GM12874 (cell line): ENCODE measurements around the gene ABCC1.

Experiments used
- TF ChIP-seq, protein P1 (sequence below): IDR thresholded peaks from 2 replicates; pipeline ENCODE4 v1.5.1; 2011; ENCODE audit warnings: low read depth, mild to moderate bottlenecking, control low read depth, low read length, moderate library complexity; ENCODE audit not compliant: insufficient read depth

ABCC1 gene

DNA sequence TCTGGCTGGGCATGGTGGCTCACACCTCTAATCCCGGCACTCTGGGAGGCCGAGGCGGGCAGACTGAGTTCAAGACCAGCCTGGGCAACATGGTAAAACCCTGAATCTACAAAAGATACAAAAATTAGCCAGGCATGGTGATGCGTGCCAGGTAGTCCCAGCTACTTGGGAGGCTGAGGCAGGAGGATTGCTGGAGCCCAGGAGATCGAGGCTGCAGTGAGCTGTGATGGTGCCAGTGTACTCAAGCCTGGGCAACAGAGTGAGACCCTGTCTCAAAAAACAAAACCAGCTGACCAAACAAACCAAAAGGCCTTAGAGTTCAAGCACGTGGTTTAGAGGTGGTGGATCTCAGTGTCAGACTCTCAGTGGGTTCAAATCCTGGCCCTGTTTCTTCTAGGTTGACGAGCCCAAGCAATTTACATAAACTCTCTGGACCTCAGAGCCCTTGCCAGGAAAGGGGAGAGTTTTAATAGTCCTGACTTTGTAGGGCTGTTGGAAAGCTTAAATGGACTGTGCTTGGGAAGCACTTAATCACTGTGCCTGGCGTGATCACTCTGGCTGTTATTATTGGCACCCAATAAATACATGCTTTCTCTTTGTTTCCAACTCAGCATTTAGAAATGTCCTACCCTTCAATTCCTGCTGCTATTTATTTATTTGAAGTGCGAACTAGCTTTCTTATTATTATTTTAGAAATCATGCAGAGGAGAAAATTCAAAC lies 44.7 kb downstream of the ABCC1 start:
- TF ChIP-seq, protein P1, sequence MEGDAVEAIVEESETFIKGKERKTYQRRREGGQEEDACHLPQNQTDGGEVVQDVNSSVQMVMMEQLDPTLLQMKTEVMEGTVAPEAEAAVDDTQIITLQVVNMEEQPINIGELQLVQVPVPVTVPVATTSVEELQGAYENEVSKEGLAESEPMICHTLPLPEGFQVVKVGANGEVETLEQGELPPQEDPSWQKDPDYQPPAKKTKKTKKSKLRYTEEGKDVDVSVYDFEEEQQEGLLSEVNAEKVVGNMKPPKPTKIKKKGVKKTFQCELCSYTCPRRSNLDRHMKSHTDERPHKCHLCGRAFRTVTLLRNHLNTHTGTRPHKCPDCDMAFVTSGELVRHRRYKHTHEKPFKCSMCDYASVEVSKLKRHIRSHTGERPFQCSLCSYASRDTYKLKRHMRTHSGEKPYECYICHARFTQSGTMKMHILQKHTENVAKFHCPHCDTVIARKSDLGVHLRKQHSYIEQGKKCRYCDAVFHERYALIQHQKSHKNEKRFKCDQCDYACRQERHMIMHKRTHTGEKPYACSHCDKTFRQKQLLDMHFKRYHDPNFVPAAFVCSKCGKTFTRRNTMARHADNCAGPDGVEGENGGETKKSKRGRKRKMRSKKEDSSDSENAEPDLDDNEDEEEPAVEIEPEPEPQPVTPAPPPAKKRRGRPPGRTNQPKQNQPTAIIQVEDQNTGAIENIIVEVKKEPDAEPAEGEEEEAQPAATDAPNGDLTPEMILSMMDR = no peak

DNA sequence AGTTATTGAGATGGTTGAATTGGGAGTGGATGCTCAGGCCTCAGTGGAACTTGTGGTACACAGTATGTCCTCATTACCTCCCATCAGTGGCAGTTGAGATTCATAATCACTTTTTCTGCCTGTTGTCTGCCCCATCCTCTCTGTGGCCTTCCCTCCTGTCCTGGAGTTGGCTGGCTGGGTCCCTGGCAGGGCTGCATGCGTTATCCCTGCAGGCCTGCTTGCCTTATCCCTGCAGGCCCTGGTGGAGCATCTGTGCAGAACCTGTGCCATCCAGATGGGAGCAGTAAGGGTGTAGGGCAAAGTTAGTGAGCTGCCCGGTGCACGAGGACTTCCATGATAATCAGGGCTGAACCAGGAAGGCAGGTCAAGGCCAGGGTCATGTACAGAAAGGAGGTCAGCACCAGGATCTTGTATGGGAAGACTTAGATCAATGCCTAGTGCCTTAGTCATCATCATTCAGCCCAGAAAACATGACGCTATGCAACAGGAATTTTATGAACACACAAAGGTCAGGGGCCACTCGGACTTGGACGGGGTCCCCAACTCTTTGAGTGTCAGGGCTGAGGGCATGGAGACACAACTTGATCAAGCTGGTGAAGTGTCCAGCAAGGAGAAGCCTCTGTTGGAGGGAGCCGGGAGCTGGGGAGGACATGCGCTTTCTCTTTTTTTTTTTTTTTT lies 47.2 kb downstream of the ABCC1 start:
- TF ChIP-seq, protein P1 = no peak

DNA sequence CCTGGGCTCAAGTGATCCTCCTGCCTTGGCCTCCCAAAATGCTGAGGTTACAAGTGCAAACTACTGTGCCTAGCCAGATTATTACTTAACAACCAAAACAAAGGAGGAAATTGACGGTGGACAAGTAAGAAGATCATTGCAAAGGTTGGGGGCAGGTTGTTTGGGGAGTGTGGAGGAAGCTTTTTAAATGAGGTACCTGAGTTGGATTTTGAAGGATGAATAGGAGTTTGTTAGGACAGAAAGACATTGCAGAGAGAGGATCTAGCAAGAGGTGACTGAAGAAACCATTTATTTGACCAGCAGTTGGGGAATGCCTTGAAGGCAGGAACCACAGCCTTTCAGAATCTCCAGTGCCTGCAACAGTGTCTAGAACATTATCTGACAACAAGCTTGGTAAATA lies 51.3 kb downstream of the ABCC1 start:
- TF ChIP-seq, protein P1 = no peak

DNA sequence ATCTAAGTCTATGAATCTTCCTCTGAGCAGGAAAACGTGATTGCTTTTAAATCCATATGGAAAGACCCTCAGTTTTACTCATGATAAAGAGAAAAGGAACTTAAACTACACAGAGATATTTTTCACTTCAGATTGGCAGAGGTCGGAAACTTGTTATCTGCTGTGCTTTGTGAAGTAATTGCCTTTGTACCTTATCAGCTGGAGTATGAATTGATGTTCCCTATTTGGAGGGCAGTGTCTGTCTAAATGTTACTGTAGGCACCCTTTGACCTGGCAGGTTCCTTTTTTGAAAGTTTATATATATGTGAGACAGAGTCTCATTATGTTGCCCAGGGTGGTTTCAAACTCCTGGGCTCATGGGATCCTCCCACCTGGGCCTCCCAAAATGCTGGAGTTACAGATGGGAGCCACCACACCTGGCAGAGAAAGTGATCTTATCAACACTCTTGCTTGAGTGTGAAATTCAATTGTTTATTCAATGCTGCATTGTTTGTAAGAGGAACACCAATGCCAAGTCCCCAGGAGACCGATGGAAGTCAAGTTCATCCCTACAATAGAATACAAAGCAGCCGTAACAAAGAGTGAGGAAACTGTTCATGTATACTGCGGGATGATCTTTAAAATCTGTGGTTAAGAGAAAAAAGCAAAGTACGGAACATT lies 52.3 kb downstream of the ABCC1 start:
- TF ChIP-seq, protein P1 = no peak

DNA sequence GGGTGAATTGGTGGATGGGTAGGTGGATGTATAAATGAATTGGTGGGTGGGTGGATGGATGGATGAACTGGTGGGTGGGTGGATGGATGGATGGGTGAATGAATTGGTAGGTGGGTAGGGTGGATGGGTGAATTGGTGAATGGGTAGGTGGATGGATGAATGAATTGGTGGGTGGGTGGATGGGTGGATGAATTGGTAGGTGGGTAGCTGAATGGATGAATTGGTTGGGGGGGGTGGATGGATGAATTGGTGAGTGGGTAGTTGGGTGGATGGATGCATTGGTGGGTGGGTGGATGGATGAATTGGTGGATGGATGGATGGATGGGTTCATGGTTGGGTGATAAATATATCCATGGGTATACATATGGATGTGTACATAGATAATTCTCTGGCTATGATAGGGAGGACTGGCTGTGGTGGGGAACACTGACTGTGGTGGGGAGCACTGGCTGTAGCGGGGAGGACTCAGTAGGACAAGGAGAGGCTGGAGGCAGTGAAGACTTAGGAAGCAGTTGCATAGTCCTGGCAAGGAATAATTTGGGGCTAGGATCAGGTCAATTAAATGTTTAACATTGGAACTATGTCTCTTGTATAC lies 54.4 kb downstream of the ABCC1 start:
- TF ChIP-seq, protein P1 = no peak

DNA sequence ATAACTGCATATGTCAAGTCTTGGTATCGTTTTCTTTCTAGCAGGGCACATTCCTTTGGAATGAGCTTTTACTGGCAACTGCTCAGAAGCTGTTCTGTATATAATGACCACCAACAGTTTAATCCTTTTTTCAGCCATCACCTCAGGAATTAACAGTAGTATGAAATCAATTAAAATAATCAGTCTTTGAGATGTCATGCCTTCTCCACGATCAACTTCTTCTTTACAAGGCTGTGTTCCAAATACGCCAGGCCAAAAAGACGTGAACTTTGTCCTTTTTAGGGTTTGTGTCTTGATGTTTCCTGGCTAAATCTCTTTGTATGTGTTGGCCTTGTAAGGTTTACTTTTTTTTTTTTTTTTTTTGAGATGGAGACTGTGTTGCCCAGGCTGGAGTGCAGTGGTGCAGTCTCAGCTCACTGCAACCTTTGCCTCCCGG lies 54.9 kb downstream of the ABCC1 start:
- TF ChIP-seq, protein P1 = no peak

DNA sequence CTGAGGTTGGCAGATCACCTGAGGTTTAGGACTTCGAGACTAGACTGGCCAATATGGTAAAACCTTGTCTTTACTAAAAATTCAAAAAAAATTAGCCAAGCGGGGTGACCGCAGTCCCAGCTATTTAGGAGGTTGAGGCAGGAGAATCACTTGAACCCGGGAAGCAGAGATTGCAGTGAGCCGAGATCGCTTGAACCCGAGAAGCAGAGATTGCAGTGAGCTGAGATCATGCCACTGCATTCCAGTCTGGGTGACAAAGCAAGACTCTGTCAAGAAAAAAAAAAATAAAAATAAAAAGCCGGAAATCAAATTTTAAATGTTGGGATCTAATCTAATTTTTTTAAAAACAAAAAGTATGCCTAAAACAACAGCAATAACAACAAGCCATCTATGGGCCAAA lies 56.3 kb downstream of the ABCC1 start:
- TF ChIP-seq, protein P1 = no peak
